GM06990 (cell line): ENCODE results near the gene MMP11.
"Not testable (repeated sequence)": the region's sequence is repeated elsewhere in the genome, so short reads cannot be mapped to it uniquely, and the experiment has no call there.

Experiments
- DNase-seq: peaks from one replicate; pipeline ENCODE4 v3.0.0-alpha.2; 2011; ENCODE audit not compliant: insufficient read length; ENCODE audit errors: extremely low read depth
- H3K27me3 ChIP-seq: replicated peaks from 2 replicates; pipeline ENCODE4 v1.6.0; 2011; ENCODE audit warnings: low read length; ENCODE audit not compliant: control insufficient read depth, insufficient read depth
- H3K36me3 ChIP-seq: 2 replicates; pipeline ENCODE4 v1.5.1; 2011; ENCODE audit warnings: low read length; ENCODE audit not compliant: control insufficient read depth, insufficient read depth
- H3K4me3 ChIP-seq: replicated peaks from 2 replicates; pipeline ENCODE4 v1.5.1; 2011; ENCODE audit warnings: low read depth, mild to moderate bottlenecking, control low read depth, low read length
- CTCF ChIP-seq: IDR thresholded peaks from 2 replicates; pipeline ENCODE4 v1.5.1; 2011; ENCODE audit warnings: low read length, control low read depth, mild to moderate bottlenecking, inconsistent platforms; ENCODE audit not compliant: insufficient read depth, poor library complexity, severe bottlenecking

Gene MMP11, protein sequence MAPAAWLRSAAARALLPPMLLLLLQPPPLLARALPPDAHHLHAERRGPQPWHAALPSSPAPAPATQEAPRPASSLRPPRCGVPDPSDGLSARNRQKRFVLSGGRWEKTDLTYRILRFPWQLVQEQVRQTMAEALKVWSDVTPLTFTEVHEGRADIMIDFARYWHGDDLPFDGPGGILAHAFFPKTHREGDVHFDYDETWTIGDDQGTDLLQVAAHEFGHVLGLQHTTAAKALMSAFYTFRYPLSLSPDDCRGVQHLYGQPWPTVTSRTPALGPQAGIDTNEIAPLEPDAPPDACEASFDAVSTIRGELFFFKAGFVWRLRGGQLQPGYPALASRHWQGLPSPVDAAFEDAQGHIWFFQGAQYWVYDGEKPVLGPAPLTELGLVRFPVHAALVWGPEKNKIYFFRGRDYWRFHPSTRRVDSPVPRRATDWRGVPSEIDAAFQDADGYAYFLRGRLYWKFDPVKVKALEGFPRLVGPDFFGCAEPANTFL

GRCh38 chr22:23772649-23773473 is at the start of gene MMP11:
Gene MMP11, plus strand, starts transcription at chr22:23772849. Its CDS starts 22 bp downstream, at chr22:23772871.
- TF ChIP-seq CTCF = no peak
- Histone ChIP-seq H3K27me3 (no peaks in the 10 kb centered on the region; the same call in 1 of the 2 replicates), H3K36me3 (no peaks in the 10 kb centered on the region), H3K4me3 (peak within 1 kb of the TSS; percentile 48)
- peak; percentile 54 for DNase-seq

- not testable (repeated sequence) for DNase-seq, H3K36me3 ChIP-seq, H3K4me3 ChIP-seq, H3K27me3 ChIP-seq
Measured at GRCh38 chr22:23728108-23728507, 44.5 kb upstream of the MMP11 start.

DNA sequence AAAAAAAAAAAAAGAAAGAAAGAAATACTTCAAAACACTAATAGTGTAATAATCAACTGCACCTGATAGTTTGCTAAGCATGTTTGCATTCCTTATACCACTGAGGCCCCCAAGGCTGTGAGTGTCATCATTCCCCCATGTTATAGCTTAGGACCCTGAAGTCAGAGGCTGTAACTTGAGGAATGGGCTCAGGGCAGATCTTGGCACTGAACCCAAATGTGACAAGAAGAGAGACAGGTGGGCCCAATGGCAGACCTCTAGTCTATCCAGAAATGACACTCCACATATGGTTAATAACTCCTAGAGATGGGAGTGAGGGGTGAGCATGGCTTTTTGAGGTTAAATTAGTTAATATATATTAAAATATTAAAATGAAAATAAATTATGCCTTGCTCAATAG is 35.0 kb upstream of the MMP11 start:
- TF ChIP-seq CTCF = no peak
- H3K27me3 ChIP-seq = no peaks in the 10 kb centered on the region
- no peaks in the 10 kb centered on the region; the same call in 1 of the 2 replicates for H3K36me3 ChIP-seq
- no peak for DNase-seq
- H3K4me3 ChIP-seq = no peak overlapping the region

DNA sequence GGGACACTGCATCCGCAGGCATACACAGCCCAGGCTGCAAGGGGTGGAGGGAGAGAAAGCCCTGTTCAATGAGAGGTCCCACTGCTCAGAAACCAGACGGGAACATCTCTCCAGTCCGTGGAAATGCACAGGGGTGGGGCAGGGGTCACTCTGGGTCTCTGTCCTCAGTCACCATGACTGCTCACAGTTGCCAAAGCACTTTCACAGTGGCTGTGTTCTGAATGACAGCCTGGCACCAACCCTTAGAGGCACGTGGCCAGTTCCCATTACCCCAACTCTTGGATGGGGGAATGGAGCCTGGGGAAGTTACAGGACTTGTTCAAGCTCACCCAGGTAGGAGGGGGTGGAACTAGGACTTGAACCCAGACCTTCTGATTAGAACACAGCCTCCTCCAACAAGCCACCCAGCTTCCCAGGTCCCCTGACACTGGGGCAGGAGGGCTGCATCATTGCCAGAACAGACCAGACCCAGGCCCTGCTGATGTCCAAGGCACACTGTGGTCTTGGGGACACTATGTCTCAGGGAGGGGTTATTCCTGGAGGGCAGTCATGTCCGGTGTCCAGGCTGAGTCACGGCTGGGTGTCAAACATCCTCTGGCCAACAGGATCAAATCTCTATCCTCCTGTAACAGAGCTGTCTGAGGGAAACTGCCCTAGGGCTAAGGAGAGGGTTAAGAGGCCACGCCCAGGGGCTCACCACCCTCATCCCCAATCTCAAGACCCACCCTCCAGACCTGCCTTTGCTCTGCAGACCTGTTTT is 30.0 kb upstream of the MMP11 start:
- H3K36me3 ChIP-seq = no peaks in the 10 kb centered on the region; the same call in none of the 2 replicates
- no peak for DNase-seq
- no peak overlapping the region for H3K4me3 ChIP-seq
- H3K27me3 ChIP-seq = no peaks in the 10 kb centered on the region
- TF ChIP-seq CTCF = no peak

GRCh38 chr22:23743303-23743705 is 29.3 kb upstream of the MMP11 start:
- no peak for DNase-seq
- Histone ChIP-seq H3K36me3 (no peaks in the 10 kb centered on the region; the same call in none of the 2 replicates), H3K27me3 (no peaks in the 10 kb centered on the region), H3K4me3 (no peak overlapping the region)
- no peak for TF ChIP-seq CTCF
